SU-DHL-6 (cell line): ENCODE measurements around the gene SAP130.
A peak's percentile ranks its signal among the peaks of the same experiment; 100 is the strongest.

Source experiments
- H2AFZ ChIP-seq: fragments of 200-600 bp; sonication (generic); 2 replicates; pipeline ENCODE4 v1.6.1; 2014; ENCODE audit warnings: low read depth, mild to moderate bottlenecking, moderate library complexity, mixed read lengths, antibody characterized with exemption, low read length; ENCODE audit not compliant: severe bottlenecking
- H3F3A ChIP-seq: fragments of 200-600 bp; shearing (Covaris generic); 2 replicates; pipeline ENCODE4 v1.6.0; 2016; ENCODE audit warnings: antibody characterized with exemption, mild to moderate bottlenecking; ENCODE audit not compliant: insufficient read depth
- H3K27ac ChIP-seq: fragments of 200-600 bp; sonication (generic); 2 replicates; pipeline ENCODE4 v1.5.1; 2016; ENCODE audit warnings: low read depth, mild to moderate bottlenecking, low read length, moderate library complexity, mixed read lengths
- H3K27me3 ChIP-seq: fragments of 200-600 bp; sonication (generic), shearing (Covaris generic); 2 replicates; pipeline ENCODE4 v1.6.0; 2014; ENCODE audit warnings: mild to moderate bottlenecking, low read length
- H3K36me3 ChIP-seq: fragments of 200-600 bp; sonication (generic); 2 replicates; pipeline ENCODE4 v1.6.1; 2014; ENCODE audit warnings: mild to moderate bottlenecking, low read length, mixed read lengths
- H3K4me2 ChIP-seq: fragments of 300-600, 200-600 bp; shearing (Covaris generic), sonication (generic); 2 replicates; pipeline ENCODE4 v1.6.0; 2014; ENCODE audit warnings: low read length, low read depth, mild to moderate bottlenecking; ENCODE audit not compliant: poor library complexity, severe bottlenecking
- H3K4me3 ChIP-seq: fragments of 200-600 bp; sonication (generic); 2 replicates; pipeline ENCODE4 v1.5.1; 2014; ENCODE audit warnings: antibody characterized with exemption, low read length, mild to moderate bottlenecking, mixed read lengths; ENCODE audit not compliant: insufficient read depth, poor library complexity, severe bottlenecking
- H3K79me2 ChIP-seq: fragments of 200-600 bp; sonication (generic); 2 replicates; pipeline ENCODE4 v1.6.1; 2014; ENCODE audit warnings: mild to moderate bottlenecking, low read length, moderate library complexity; ENCODE audit not compliant: insufficient read depth
- H3K9ac ChIP-seq: fragments of 200-600 bp; sonication (generic); 2 replicates; pipeline ENCODE4 v1.7.0; 2014; ENCODE audit warnings: mild to moderate bottlenecking, low read length
- H3K9me2 ChIP-seq: fragments of 200-600 bp; sonication (generic); replicated peaks from 2 replicates; pipeline ENCODE4 v1.6.1; 2014; ENCODE audit warnings: low read length; ENCODE audit not compliant: insufficient read depth
- H3K9me3 ChIP-seq: fragments of 200-600 bp; sonication (generic); 2 replicates; pipeline ENCODE4 v1.6.1; 2014; ENCODE audit warnings: low read length, mixed read lengths; ENCODE audit not compliant: insufficient read depth
- H4K20me1 ChIP-seq: fragments of 200-600 bp; sonication (generic); 2 replicates; pipeline ENCODE4 v1.6.1; 2014; ENCODE audit warnings: low read depth, mild to moderate bottlenecking, antibody characterized with exemption, low read length, moderate library complexity, mixed read lengths
- EZH2phosphoT487 ChIP-seq: fragments of 200-600 bp; sonication (generic), shearing (Covaris generic); conservative IDR thresholded peaks from 2 replicates; pipeline ENCODE4 v1.6.1; 2018; ENCODE audit warnings: mild to moderate bottlenecking, antibody characterized with exemption, low read length, moderate library complexity, mixed read lengths
- TF ChIP-seq, protein P1 (sequence below): fragments of 200-600 bp; sonication (generic); IDR thresholded peaks from one replicate; pipeline ENCODE4 v1.5.1; 2017; ENCODE audit warnings: antibody characterized with exemption, mild to moderate bottlenecking, low read length, moderate library complexity; ENCODE audit not compliant: insufficient read depth, poor library complexity, severe bottlenecking

SAP130 gene

DNA sequence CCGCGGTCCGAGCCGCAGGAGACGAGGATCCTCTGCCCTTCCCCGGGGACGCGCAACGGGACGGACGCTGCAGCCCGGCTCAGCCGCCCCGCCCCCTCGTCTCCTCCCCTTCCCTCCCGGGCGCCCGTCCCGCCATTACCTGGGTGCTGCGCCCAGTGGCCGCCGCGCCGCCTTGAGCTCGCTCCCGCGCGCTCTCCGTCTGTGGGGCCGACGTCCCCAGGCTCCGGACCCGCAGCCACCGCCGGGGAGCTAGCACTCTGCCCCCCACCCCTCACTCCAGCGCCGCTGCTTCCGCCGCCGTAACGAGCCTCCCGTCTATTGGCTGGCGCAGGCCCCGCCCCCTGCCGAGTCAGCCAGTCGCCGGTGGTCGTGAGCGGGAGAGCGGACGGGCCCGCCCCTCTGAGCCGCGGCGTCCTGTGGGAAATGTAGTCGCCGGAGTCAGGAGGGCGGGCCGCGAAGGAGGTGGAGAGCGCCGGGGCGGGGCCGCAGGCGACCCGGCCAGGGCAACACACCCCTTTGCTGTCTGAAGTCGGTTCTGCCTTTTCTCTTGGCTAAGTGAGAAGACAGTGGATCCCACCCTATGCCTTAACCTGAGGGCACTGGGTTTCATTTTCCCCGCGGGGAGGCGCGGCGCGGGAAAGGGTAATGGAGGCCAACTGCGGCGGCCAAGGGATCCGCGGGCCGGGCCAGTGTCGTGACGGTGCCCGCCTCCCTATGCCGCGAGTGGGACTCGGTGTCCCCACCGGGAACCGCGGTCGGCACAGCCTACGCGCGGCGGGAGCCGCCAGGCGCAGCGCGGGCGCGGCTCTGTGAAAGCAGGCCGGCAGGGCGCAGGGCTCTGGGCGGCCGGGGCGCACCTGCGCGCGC lies at the start of gene SAP130:
Gene SAP130 (minus strand): TSS at position 259 of the 867 bp plus-strand sequence. CDS start 1,767 bp downstream, outside the sequence.
- Histone ChIP-seq H3K9me3 (peaks cover 15% of the 10 kb centered on the region; the same call in 1 of the 2 replicates), H3K9ac (peak within 1 kb of the TSS; percentile 96), H3K9me2 (no peaks in the 10 kb centered on the region), H3F3A (no peaks in the 10 kb centered on the region; the same call in 1 of the 2 replicates), H3K27ac (peak within 1 kb of the TSS; percentile 81), H3K27me3 (no peaks in the 10 kb centered on the region), H2AFZ (peak within 1 kb of the TSS; percentile 84), H3K4me3 (peak within 1 kb of the TSS; percentile 95), H3K79me2 (peaks cover 39% of the 10 kb centered on the region), H4K20me1 (peaks cover 9% of the 10 kb centered on the region; the same call in 1 of the 2 replicates), H3K36me3 (peaks cover 5% of the 10 kb centered on the region; the same call in 1 of the 2 replicates), H3K4me2 (peak within 1 kb of the TSS; percentile 76)
- TF ChIP-seq, protein P1, sequence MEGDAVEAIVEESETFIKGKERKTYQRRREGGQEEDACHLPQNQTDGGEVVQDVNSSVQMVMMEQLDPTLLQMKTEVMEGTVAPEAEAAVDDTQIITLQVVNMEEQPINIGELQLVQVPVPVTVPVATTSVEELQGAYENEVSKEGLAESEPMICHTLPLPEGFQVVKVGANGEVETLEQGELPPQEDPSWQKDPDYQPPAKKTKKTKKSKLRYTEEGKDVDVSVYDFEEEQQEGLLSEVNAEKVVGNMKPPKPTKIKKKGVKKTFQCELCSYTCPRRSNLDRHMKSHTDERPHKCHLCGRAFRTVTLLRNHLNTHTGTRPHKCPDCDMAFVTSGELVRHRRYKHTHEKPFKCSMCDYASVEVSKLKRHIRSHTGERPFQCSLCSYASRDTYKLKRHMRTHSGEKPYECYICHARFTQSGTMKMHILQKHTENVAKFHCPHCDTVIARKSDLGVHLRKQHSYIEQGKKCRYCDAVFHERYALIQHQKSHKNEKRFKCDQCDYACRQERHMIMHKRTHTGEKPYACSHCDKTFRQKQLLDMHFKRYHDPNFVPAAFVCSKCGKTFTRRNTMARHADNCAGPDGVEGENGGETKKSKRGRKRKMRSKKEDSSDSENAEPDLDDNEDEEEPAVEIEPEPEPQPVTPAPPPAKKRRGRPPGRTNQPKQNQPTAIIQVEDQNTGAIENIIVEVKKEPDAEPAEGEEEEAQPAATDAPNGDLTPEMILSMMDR, result no peak
- TF ChIP-seq EZH2phosphoT487, result no peak

DNA sequence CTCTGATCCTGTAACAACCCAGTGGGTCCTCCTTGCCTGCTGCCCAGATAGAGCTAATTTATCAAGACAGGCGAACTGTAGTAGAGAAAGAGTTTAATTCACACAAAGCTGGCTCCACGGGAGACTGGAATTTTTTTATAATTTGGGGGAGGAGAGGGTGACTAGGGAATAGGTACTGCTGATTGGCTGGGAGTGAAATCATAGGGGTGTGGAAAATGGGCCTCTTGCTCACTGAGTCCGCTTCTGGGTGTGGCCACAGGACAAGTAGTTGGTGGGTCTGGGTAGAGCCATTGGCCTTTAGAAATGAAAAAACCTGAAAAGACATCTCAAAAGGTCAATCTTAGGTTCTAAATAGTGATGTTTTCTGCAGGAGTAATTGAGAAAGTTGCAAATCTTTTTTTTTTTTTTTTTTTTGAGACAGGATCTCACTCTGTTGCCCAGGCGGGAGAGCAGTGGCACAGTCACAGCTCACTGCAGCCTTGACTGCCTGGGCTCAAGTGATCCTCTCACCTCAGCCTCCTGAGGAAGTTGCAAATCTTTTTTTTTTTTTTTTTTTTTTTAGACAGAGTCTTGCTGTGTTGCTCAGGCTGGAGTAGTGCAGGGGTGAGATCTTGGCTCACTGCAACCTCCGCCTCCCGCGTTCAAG lies 48.7 kb upstream of the SAP130 start:
- Histone ChIP-seq H3K9me2 (no peaks in the 10 kb centered on the region), H3K27ac (no peak overlapping the region), H3K9ac (no peak overlapping the region), H3K27me3 (no peaks in the 10 kb centered on the region), H3K4me3 (no peak overlapping the region), H3K4me2 (no peak overlapping the region), H3F3A (no peaks in the 10 kb centered on the region), H3K36me3 (no peaks in the 10 kb centered on the region), H4K20me1 (no peaks in the 10 kb centered on the region), H3K79me2 (no peaks in the 10 kb centered on the region), H2AFZ (no peak overlapping the region), H3K9me3 (no peaks in the 10 kb centered on the region)
- no peak for TF ChIP-seq EZH2phosphoT487
- TF ChIP-seq, protein P1, result no peak

DNA sequence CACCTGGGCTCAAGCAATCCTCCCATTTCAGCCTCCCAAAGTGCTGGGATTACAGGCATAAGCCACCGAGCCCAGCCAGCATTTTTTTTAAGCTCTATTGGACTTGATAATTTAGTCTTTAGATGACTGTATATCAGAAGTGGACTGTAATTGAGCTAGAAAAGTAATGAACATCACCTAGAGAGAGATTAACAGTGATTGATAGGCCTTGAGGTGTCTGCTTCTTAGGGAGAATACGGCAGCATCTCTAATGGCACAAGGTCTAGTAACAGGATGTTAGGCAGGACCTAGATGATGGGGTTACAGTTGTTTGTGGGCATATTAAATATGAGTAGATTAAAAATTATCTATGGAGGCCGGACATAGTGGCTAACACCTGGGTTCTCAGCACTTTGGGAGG lies 45.4 kb upstream of the SAP130 start:
- no peaks in the 10 kb centered on the region for H3K27me3 ChIP-seq
- no peaks in the 10 kb centered on the region for H3K9me2 ChIP-seq
- H2AFZ ChIP-seq, result no peak overlapping the region
- no peak overlapping the region for H3K27ac ChIP-seq
- no peak overlapping the region for H3K9ac ChIP-seq
- H3K4me2 ChIP-seq, result no peak overlapping the region
- TF ChIP-seq, protein P1, result no peak
- no peak for TF ChIP-seq EZH2phosphoT487
- H3K4me3 ChIP-seq, result no peak overlapping the region
- H3K79me2 ChIP-seq, result no peaks in the 10 kb centered on the region
- H4K20me1 ChIP-seq, result no peaks in the 10 kb centered on the region
- no peaks in the 10 kb centered on the region for H3K36me3 ChIP-seq
- no peaks in the 10 kb centered on the region for H3K9me3 ChIP-seq
- H3F3A ChIP-seq, result no peaks in the 10 kb centered on the region
